Ovary (tissue), 9 donors: ENCODE measurements around the gene PIAS3. TPM values are rescaled to one million over a fixed set of nuclear protein-coding genes. Genes with fewer than 3 reads are reported as not detected.

Experiments used
- DNase-seq, 5 donors: peaks; one replicate each; pipeline ENCODE4 v3.0.0-alpha.2; 2019 to 2020
- H3K27ac ChIP-seq, 2 donors: fragments of 200-600 bp; one replicate each; pipeline versions ENCODE4 v1.5.1 to v1.8.0; 2019 to 2022
- H3K27me3 ChIP-seq: fragments of 200-600 bp; one replicate; pipeline ENCODE4 v1.8.0; 2022
- H3K36me3 ChIP-seq: fragments of 200-600 bp; sonication (generic); one replicate; pipeline ENCODE4 v1.5.1; 2019
- H3K4me1 ChIP-seq: one replicate; pipeline ENCODE4 v1.8.1; 2013; ENCODE audit warnings: mild to moderate bottlenecking, moderate library complexity; ENCODE audit not compliant: insufficient read depth
- H3K4me3 ChIP-seq: fragments of 200-600 bp; sonication (generic); one replicate; pipeline ENCODE4 v1.5.1; 2017
- H3K9me3 ChIP-seq, 2 donors: fragments of 200-600 bp in 1 of 2; sonication (generic) in 1 of 2; one replicate each; pipeline versions ENCODE4 v1.5.1 to v1.8.1; 2013 to 2019; ENCODE audit warnings: mild to moderate bottlenecking in 1 of 2, moderate library complexity in 1 of 2
- EP300 ChIP-seq: sonication (generic); formaldehyde crosslinking; IDR thresholded peaks from one replicate; pipeline ENCODE4 v1.6.1; 2017; ENCODE audit warnings: antibody characterized with exemption
- POLR2A ChIP-seq: fragments of 450-650 bp; IDR thresholded peaks from one replicate; pipeline ENCODE4 v1.6.1; 2017; ENCODE audit warnings: antibody characterized with exemption, mild to moderate bottlenecking, moderate library complexity
- WGBS, 3 donors: extraction: QIAGEN DNeasy Blood & Tissue Kit in 1 of 3; methylation state at CpG; one replicate each; pipeline versions ENCODE4 v1.1.5 to v1.1.7; 2013 to 2017; 5-methylcytosine and 5-hydroxymethylcytosine counted together
- intact Hi-C, 4 donors: fragments of 100-400 bp; cut with DNase I; formaldehyde crosslinking; loops; one replicate each; pipeline versions ENCODE4 v1.11.0 to v1.15.1; 2022 to 2023
- polyA plus RNA-seq, 2 donors: library from polyadenylated mRNA; stranded (reverse); fragments of 200-250 nt in 1 of 2; fragments of 350-450 nt in 1 of 2; fragmentation: Illumina TruSeq in 1 of 2; extraction: RNeasy Lipid Tissue Mini Kit (QIAGEN cat#74804) in 1 of 2; gene quantifications; one replicate each; pipeline ENCODE4 v1.2.3, GENCODE V29; 2013 to 2014
- total RNA-seq, 7 donors: library from RNA; depleted of rRNA in 2 of 7; stranded (reverse); fragments of >200 nt in 2 of 7; fragmentation: NEBNext Ultra II Directional in 3 of 7; extraction: Animal tissue kit (Norgen Biotek cat#: 25700) in 3 of 7; gene quantifications; one replicate each; pipeline versions ENCODE4 v1.1.0 to v1.2.4, GENCODE V29; 2016 to 2023
- TF ChIP-seq, protein P1 (sequence below), 3 donors: fragments of 450-650 bp in 2 of 3; fragments of 200-600 bp in 1 of 3; IDR thresholded peaks; one replicate each; pipeline versions ENCODE4 v1.5.1 to v1.8.0; 2016 to 2022; ENCODE audit warnings: antibody characterized with exemption in 3 of 3, mild to moderate bottlenecking in 1 of 3
- donor health status: DM: no; HTN: no; CAD: no; lungs with moderate emphysema.
- donor health status: DM: no; HTN: no; CAD: no.
- donor health status: Bipolar disorder and iron deficiency.
- donor health status: DM: yes; HTN: yes; CAD: no.
- donor health status: DM: no; HTN: no; CAD: no.
- donor health status: DM: yes; HTN: yes; CAD: no.

PIAS3 gene
- total and polyA plus RNA-seq, 9 donors: 22.9 to 64.1 (median 39.5) TPM

DNA sequence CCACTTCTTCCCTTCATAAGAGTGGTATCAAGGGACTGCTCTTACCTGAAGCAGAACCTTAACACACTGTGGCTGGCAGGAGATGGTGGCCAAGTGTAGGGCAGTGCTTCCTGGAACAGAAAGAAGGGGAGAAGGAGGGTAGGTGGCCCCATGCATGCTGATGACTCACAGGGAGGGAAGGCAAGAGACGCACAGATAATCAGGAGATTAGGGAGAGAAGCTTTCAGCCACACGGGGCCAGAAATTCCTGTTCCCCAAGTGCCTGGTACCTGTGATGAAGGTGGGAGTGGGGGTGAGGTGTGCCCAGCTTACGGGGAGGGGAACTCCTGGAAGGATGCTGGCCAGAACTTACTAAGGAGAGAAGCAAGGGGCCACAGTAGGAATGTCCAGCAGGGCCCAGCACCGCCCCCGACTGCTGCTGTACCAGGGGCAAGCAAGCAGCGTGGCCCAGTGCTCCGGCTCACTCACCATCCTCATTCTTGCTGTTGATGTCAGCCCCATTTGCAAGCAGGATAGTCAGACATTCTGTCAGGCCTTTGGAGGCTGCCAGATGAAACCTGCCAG, 19.1 kb upstream of the PIAS3 start:
- intact Hi-C loops: no loop called here
- DNase-seq: peak in 1 of 5 donors; percentile 6

DNA sequence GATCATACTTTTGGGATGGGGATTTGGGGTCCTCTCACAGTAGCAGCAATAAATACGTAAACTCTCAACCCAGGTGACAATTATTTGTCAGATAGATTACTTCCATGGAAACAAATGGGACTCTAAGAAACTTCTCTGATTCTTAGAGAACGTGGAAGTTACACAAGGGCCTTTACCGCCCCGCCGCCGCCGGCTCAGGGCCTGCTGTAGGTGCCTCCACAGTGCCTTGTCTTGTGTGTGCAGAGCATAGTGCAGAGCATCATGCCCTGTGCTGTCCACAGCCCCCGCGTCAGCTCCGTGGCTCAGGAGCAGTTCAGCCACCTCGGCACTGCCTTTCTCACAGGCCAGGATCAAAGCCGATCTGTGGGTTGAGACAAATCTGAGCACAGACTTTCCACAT, 15.8 kb upstream of the PIAS3 start:
- Histone ChIP-seq H3K36me3 (no peaks in the 10 kb centered on the region), H3K4me3 (no peak overlapping the region), H3K27me3 (no peaks in the 10 kb centered on the region), H3K9me3 (no peaks in the 10 kb centered on the region), H3K4me1 (no peaks in the 10 kb centered on the region), H3K27ac (no peak overlapping the region)
- no peak for TF ChIP-seq POLR2A
- TF ChIP-seq, protein P1, sequence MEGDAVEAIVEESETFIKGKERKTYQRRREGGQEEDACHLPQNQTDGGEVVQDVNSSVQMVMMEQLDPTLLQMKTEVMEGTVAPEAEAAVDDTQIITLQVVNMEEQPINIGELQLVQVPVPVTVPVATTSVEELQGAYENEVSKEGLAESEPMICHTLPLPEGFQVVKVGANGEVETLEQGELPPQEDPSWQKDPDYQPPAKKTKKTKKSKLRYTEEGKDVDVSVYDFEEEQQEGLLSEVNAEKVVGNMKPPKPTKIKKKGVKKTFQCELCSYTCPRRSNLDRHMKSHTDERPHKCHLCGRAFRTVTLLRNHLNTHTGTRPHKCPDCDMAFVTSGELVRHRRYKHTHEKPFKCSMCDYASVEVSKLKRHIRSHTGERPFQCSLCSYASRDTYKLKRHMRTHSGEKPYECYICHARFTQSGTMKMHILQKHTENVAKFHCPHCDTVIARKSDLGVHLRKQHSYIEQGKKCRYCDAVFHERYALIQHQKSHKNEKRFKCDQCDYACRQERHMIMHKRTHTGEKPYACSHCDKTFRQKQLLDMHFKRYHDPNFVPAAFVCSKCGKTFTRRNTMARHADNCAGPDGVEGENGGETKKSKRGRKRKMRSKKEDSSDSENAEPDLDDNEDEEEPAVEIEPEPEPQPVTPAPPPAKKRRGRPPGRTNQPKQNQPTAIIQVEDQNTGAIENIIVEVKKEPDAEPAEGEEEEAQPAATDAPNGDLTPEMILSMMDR (IDR thresholded peaks at IDR 0.05): no peak
- WGBS, 3 donors: 92 to 94% (median 93%) methylated on average over 12 of the region's 12 CpGs
- intact Hi-C loops: no loop called here
- no peak for DNase-seq

More for the DNA sequence above, 19.1 kb upstream of the PIAS3 start:
- Histone ChIP-seq H3K4me3 (no peak overlapping the region), H3K27me3 (no peaks in the 10 kb centered on the region), H3K9me3 (no peaks in the 10 kb centered on the region), H3K36me3 (no peaks in the 10 kb centered on the region), H3K4me1 (no peaks in the 10 kb centered on the region), H3K27ac (no peak overlapping the region)
- TF ChIP-seq EP300 (no peak), POLR2A (no peak)
- TF ChIP-seq, protein P1 (IDR thresholded peaks at IDR 0.05): no peak
- 78 to 86% (median 82%) methylated on average over 7 of the region's 7 CpGs for WGBS, 3 donors

DNA sequence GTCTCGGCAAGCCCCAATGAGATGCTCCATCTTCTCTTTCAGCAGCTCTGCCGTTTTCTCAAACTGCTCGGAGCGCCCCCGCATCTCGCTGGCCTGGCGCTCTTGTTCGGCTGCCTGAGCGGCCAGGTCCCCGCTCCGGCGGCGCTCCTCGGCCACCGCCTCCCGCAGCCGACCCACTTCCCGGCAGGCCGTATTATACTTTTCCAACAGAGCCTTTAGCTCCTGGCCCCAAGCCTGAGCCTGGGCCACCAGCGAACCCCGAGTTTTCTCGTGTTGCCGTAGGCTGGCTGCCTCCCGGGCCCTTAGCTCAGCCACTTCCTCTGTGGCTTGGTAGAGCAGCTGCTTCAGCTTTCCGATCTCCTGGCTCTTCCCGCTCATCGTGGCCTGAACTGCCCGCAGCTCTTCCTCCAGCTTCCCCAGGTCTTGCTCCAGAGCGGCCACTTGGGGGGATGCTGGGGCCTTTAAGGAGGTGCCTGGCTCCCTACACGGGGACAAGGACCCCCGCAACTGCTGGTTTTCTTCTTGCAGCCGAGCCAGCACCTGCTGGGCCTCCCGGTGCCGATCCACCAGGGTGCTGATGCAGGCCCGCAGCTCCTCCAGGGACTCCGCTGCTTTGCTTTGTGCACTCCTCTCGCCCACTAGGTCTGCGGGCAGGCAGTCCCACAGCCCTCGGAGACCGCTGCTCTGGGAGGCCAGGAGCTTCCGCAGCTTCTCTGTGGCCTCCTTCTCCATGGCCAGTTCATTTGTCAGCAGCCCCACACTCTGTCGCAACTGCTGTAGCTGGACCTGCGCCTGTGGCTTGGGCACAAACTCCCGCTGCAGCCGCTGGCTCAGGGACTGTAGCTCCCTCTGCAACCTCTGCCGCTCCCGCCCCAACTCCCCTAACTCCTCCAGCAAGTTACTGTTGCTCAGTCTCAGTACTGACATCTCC, 13.4 kb upstream of the PIAS3 start:
- H3K36me3 ChIP-seq: no peaks in the 10 kb centered on the region
- peak in 4 of 5 donors; percentile 52 to 68 (median 60) for DNase-seq
- no peaks in the 10 kb centered on the region for H3K9me3 ChIP-seq
- peak overlapping the region; percentile 43 for H3K4me3 ChIP-seq
- H3K27ac ChIP-seq: peak overlapping the region; percentile 86 to 93
- TF ChIP-seq EP300: no peak
- TF ChIP-seq, protein P1 (IDR thresholded peaks at IDR 0.05): peak in 1 of 3 donors; percentile 11
- no peak for TF ChIP-seq POLR2A
- intact Hi-C loops: no loop called here
- WGBS, 3 donors: 11 to 26% (median 18%) methylated on average over 44 to 47 of the region's 47 CpGs
- peaks cover 3% of the 10 kb centered on the region for H3K4me1 ChIP-seq
- H3K27me3 ChIP-seq: no peaks in the 10 kb centered on the region

DNA sequence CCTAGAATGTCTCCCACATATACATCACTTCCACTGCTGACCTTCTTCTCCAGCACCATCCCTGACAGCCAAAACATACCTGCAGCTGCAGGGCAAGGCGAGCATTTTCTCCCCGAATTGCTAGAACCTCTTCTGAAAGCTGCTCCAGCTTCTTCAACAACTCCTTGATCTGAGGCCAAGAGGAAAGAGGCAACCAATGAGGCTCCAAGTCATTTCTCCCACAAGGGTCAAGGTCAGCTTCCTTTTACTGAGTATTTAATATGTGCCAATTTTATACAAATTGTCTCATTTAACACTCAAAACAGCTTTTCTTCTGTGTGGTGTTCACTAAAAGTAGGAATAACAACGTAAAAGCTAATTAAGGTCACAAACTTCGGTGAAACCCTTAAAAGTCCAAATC, 9.4 kb upstream of the PIAS3 start:
- no peak overlapping the region for H3K27ac ChIP-seq
- WGBS, 3 donors: 34 to 38% (median 35%) methylated on average over 4 of the region's 4 CpGs
- no peak for DNase-seq

More for the DNA sequence above, 9.4 kb upstream of the PIAS3 start:
- H3K27me3 ChIP-seq: no peaks in the 10 kb centered on the region
- intact Hi-C loops: no loop called here
- H3K9me3 ChIP-seq: no peaks in the 10 kb centered on the region
- no peaks in the 10 kb centered on the region for H3K36me3 ChIP-seq
- peaks cover 3% of the 10 kb centered on the region for H3K4me1 ChIP-seq
- no peak for TF ChIP-seq POLR2A
- TF ChIP-seq, protein P1 (IDR thresholded peaks at IDR 0.05): no peak
- TF ChIP-seq EP300: no peak
- no peak overlapping the region for H3K4me3 ChIP-seq
